GM10248 (cell line): Measurements from ENCODE around the gene TPR.

Experiments
- CTCF ChIA-PET: fragments of 300-600 bp; sonication (Branson Sonifier 250); formaldehyde crosslinking; extraction: SDS; loops from one replicate; lab custom pipeline; 2021; ENCODE audit warnings: antibody characterized with exemption; lab: Yijun Ruan, JAX
- POLR2A ChIA-PET: fragments of 350-650 bp; sonication (Branson Sonifier 250); formaldehyde crosslinking; extraction: SDS; loops from one replicate; lab custom pipeline; 2020; ENCODE audit warnings: antibody characterized with exemption; lab: Yijun Ruan, JAX
- DNase-seq: peaks from one replicate; pipeline ENCODE4 v3.0.0; 2012; ENCODE audit errors: extremely low spot score
- CTCF ChIP-seq: IDR thresholded peaks from 2 replicates; pipeline ENCODE4 v1.5.1; 2012; ENCODE audit warnings: mild to moderate bottlenecking, low read depth; ENCODE audit errors: extremely low read depth, missing control alignments, control extremely low read depth

TPR gene

GRCh38 chr1:186375152-186375928, at the start of gene TPR, which contains the start of gene ODR4:
TSS of gene TPR (minus strand) at chr1:186375253. CDS start at chr1:186375028, 225 bp downstream.
TSS of gene ODR4 (plus strand) at chr1:186375838. CDS start at chr1:186379786, 3,948 bp downstream.
- peak; percentile 84 for TF ChIP-seq CTCF
- ChIA-PET CTCF (interaction anchor here (0.6 to 1.7 kb wide), 45 partner anchors 9 to 614 kb away, joined by 3 to 40 read pairs (median 5); partner anchors contain the start of gene PTGS2), POLR2A (interaction anchor here (0.6 to 0.7 kb wide), 2 partner anchors 20 to 27 kb away, joined by 3 read pairs; no protein-coding TSS in a partner anchor)
- peak; percentile 91 for DNase-seq

GRCh38 chr1:186424539-186424938, 49.5 kb upstream of the TPR start:
- no peak for TF ChIP-seq CTCF
- CTCF ChIA-PET, result interaction anchor here (1.0 to 2.8 kb wide), 2 partner anchors 9 to 16 kb away, joined by 3 to 6 read pairs; no protein-coding TSS in a partner anchor
- POLR2A ChIA-PET, result no interaction called here
- no peak for DNase-seq

GRCh38 chr1:186421446-186421845, 46.4 kb upstream of the TPR start:
- ChIA-PET CTCF (no interaction called here), POLR2A (no interaction called here)
- TF ChIP-seq CTCF, result no peak
- no peak for DNase-seq

GRCh38 chr1:186420923-186421322, 45.9 kb upstream of the TPR start:
- CTCF ChIA-PET, result interaction anchor here (2.6 kb wide), 1 partner anchor 46 kb away, joined by 8 read pairs; the partner anchor contains the start of genes ODR4 and TPR
- TF ChIP-seq CTCF, result no peak
- DNase-seq, result peak; percentile 36
- POLR2A ChIA-PET, result no interaction called here

- no peak for TF ChIP-seq CTCF
- CTCF ChIA-PET, result interaction anchor here (2.6 kb wide), 1 partner anchor 45 kb away, joined by 8 read pairs; the partner anchor contains the start of genes ODR4 and TPR
- no peak for DNase-seq
- POLR2A ChIA-PET, result no interaction called here
These were observed 45.3 kb upstream of the TPR start for GRCh38 chr1:186420311-186420710.

GRCh38 chr1:186418503-186418902, 43.5 kb upstream of the TPR start:
- DNase-seq, result no peak
- no peak for TF ChIP-seq CTCF
- ChIA-PET CTCF (interaction anchor here (1.5 to 2.6 kb wide), 2 partner anchors 43 to 44 kb away, joined by 5 to 8 read pairs; partner anchors contain the start of genes ODR4 and TPR), POLR2A (no interaction called here)
